WTC11 (cell line): Measurements from ENCODE around the gene IL1RAPL2. TPM values are rescaled to one million over a fixed set of nuclear protein-coding genes. Genes with fewer than 3 reads are reported as not detected.

Experiments
- ATAC-seq: fragments of 200-7000 bp; cut with Tn5 transposase; 2 replicates; pipeline ENCODE4 v1.10.0; 2021; ENCODE audit warnings: mild to moderate bottlenecking, moderate library complexity
- CTCF ChIA-PET: fragments of 300-600 bp; sonication (Branson Sonifier 250); formaldehyde crosslinking; loops from one replicate; lab custom pipeline; 2021; ENCODE audit warnings: antibody characterized with exemption; lab: Charles Lee
- POLR2A ChIA-PET: fragments of 350-600 bp; sonication (Branson Sonifier 250); formaldehyde crosslinking; loops from one replicate; lab custom pipeline; 2021; ENCODE audit warnings: antibody characterized with exemption; lab: Charles Lee
- DNase-seq: peaks from one replicate; pipeline ENCODE4 v3.0.0; 2021; ENCODE audit warnings: low spot score
- H3K27ac Mint-ChIP-seq: 2 replicates; pipeline ENCODE4 v1.8.0; 2021; ENCODE audit warnings: mixed read lengths
- H3K27me3 Mint-ChIP-seq: 2 replicates; pipeline ENCODE4 v1.8.0; 2021; ENCODE audit warnings: low read depth, mild to moderate bottlenecking, moderate library complexity, mixed read lengths
- H3K36me3 Mint-ChIP-seq: 2 replicates; pipeline ENCODE4 v1.8.0; 2021; ENCODE audit warnings: mixed read lengths
- H3K4me1 Mint-ChIP-seq: 2 replicates; pipeline ENCODE4 v1.8.0; 2022; ENCODE audit warnings: mixed read lengths
- H3K4me3 Mint-ChIP-seq: 2 replicates; pipeline ENCODE4 v1.8.0; 2021; ENCODE audit warnings: mild to moderate bottlenecking, moderate library complexity, mixed read lengths
- H3K9me3 Mint-ChIP-seq: 2 replicates; pipeline ENCODE4 v1.8.0; 2021; ENCODE audit warnings: mixed read lengths
- ATF1 ChIP-seq: sonication (generic); formaldehyde crosslinking; IDR thresholded peaks from 2 replicates; pipeline ENCODE4 v1.8.1; 2023; ENCODE audit warnings: mild to moderate bottlenecking, moderate library complexity, missing genetic modification reagents
- ATF3 ChIP-seq: sonication (generic); formaldehyde crosslinking; conservative IDR thresholded peaks from 2 replicates; pipeline ENCODE4 v1.8.1; 2022; ENCODE audit warnings: mild to moderate bottlenecking, missing genetic modification reagents
- CTCF ChIP-seq: fragments of 200-600 bp; IDR thresholded peaks from 2 replicates; pipeline ENCODE4 v1.8.0; 2022; ENCODE audit warnings: antibody characterized with exemption
- E2F4 ChIP-seq: sonication (generic); formaldehyde crosslinking; IDR thresholded peaks from 2 replicates; pipeline ENCODE4 v1.8.1; 2022; ENCODE audit warnings: low read depth, mild to moderate bottlenecking, moderate library complexity, missing genetic modification reagents, borderline replicate concordance
- ELF4 ChIP-seq: sonication (generic); formaldehyde crosslinking; IDR thresholded peaks from 2 replicates; pipeline ENCODE4 v1.8.1; 2022; ENCODE audit warnings: low read depth, mild to moderate bottlenecking, moderate library complexity, missing genetic modification reagents
- ETV6 ChIP-seq: sonication (generic); formaldehyde crosslinking; IDR thresholded peaks from 2 replicates; pipeline ENCODE4 v1.8.1; 2022; ENCODE audit warnings: mild to moderate bottlenecking, missing genetic modification reagents
- JUN ChIP-seq: sonication (generic); formaldehyde crosslinking; IDR thresholded peaks from 2 replicates; pipeline ENCODE4 v1.8.0; 2023; ENCODE audit warnings: mild to moderate bottlenecking, missing genetic modification reagents
- MAX ChIP-seq: sonication (generic); formaldehyde crosslinking; IDR thresholded peaks from 2 replicates; pipeline ENCODE4 v1.8.0; 2022; ENCODE audit warnings: mild to moderate bottlenecking, missing genetic modification reagents
- MLX ChIP-seq: sonication (generic); formaldehyde crosslinking; IDR thresholded peaks from 2 replicates; pipeline ENCODE4 v1.8.1; 2023; ENCODE audit warnings: mild to moderate bottlenecking, missing genetic modification reagents, moderate library complexity
- NR1H2 ChIP-seq: sonication (generic); formaldehyde crosslinking; IDR thresholded peaks from 2 replicates; pipeline ENCODE4 v1.9.0; 2021; ENCODE audit warnings: mild to moderate bottlenecking, moderate library complexity, missing genetic modification reagents
- OVOL2 ChIP-seq: fragments of 250-450 bp; sonication (Bioruptor Pico); IDR thresholded peaks from 2 replicates; pipeline ENCODE4 v1.9.0; 2021; ENCODE audit warnings: mild to moderate bottlenecking, borderline replicate concordance
- PRDM15 ChIP-seq: sonication (generic); formaldehyde crosslinking; IDR thresholded peaks from 2 replicates; pipeline ENCODE4 v1.8.0; 2022; ENCODE audit warnings: missing genetic modification reagents
- PRRX2 ChIP-seq: fragments of 250-450 bp; sonication (Bioruptor Pico); IDR thresholded peaks from 2 replicates; pipeline ENCODE4 v1.8.0; 2021; ENCODE audit warnings: mild to moderate bottlenecking
- TEAD4 ChIP-seq: sonication (generic); formaldehyde crosslinking; IDR thresholded peaks from 2 replicates; pipeline ENCODE4 v1.8.0; 2022; ENCODE audit warnings: mild to moderate bottlenecking, missing genetic modification reagents
- USF1 ChIP-seq: sonication (generic); formaldehyde crosslinking; IDR thresholded peaks from 2 replicates; pipeline ENCODE4 v1.8.0; 2022; ENCODE audit warnings: mild to moderate bottlenecking, missing genetic modification reagents
- USF2 ChIP-seq: sonication (generic); formaldehyde crosslinking; IDR thresholded peaks from 2 replicates; pipeline ENCODE4 v1.8.1; 2023; ENCODE audit warnings: mild to moderate bottlenecking, missing genetic modification reagents, moderate library complexity
- ZNF219 ChIP-seq: sonication (generic); formaldehyde crosslinking; IDR thresholded peaks from 2 replicates; pipeline ENCODE4 v1.8.0; 2023; ENCODE audit warnings: missing genetic modification reagents, mild to moderate bottlenecking, borderline replicate concordance
- ZNF317 ChIP-seq: sonication (generic); formaldehyde crosslinking; IDR thresholded peaks from 2 replicates; pipeline ENCODE4 v1.8.1; 2023; ENCODE audit warnings: low read depth, mild to moderate bottlenecking, moderate library complexity, missing genetic modification reagents, borderline replicate concordance
- ZNF396 ChIP-seq: fragments of 250-450 bp; sonication (Bioruptor Pico); IDR thresholded peaks from 2 replicates; pipeline ENCODE4 v1.8.0; 2021; ENCODE audit warnings: mild to moderate bottlenecking, moderate library complexity, borderline replicate concordance
- total RNA-seq: library from RNA; stranded (reverse); gene quantifications from 3 replicates; pipeline ENCODE4 v1.2.3, GENCODE V29; 2021

IL1RAPL2 gene
- total RNA-seq, 1 experiment from 2014 or later: 0.09 TPM

- no peak for TF ChIP-seq PRDM15 (CRISPR knock-in tag)
- no peak for TF ChIP-seq MAX (CRISPR knock-in tag)
Observed at GRCh38 chrX:105533951-105534350, 968.0 kb downstream of the IL1RAPL2 start (continued).

GRCh38 chrX:105543283-105543682 is 977.3 kb downstream of the IL1RAPL2 start:
- H3K9me3 Mint-ChIP-seq: peaks cover 4% of the 10 kb centered on the region
- no peaks in the 10 kb centered on the region for H3K36me3 Mint-ChIP-seq
- TF ChIP-seq ZNF317 (no peak), ZNF396 (CRISPR knock-in tag) (no peak), ETV6 (CRISPR knock-in tag) (no peak), ZNF219 (CRISPR knock-in tag) (no peak), ATF3 (CRISPR knock-in tag) (no peak), MLX (CRISPR knock-in tag) (no peak), JUN (CRISPR knock-in tag) (no peak), ELF4 (CRISPR knock-in tag) (no peak), USF2 (CRISPR knock-in tag) (no peak), CTCF (no peak), USF1 (CRISPR knock-in tag) (no peak), NR1H2 (CRISPR knock-in tag) (no peak), OVOL2 (CRISPR knock-in tag) (no peak), PRRX2 (CRISPR knock-in tag) (no peak), TEAD4 (CRISPR knock-in tag) (no peak), E2F4 (CRISPR knock-in tag) (no peak), ATF1 (no peak)
- ChIA-PET CTCF (no interaction called here), POLR2A (no interaction called here)
- H3K4me3 Mint-ChIP-seq: peak overlapping the region; percentile 24; the same call in 1 of the 2 replicates
- H3K4me1 Mint-ChIP-seq: peaks cover 52% of the 10 kb centered on the region
- H3K27ac Mint-ChIP-seq: peak overlapping the region; percentile 93
- DNase-seq: no peak
- ATAC-seq: peak; percentile 79
- no peaks in the 10 kb centered on the region for H3K27me3 Mint-ChIP-seq
